Keratinocyte (primary cell): ENCODE data around the gene FNIP2. TPM values are rescaled to one million over a fixed set of nuclear protein-coding genes. Genes with fewer than 3 reads are reported as not detected.

Experiments
- DNase-seq: peaks from one replicate; pipeline ENCODE4 v3.0.0-alpha.2; 2011; ENCODE audit warnings: low read depth, missing footprints, low spot score
- FAIRE-seq: peaks from 2 replicates; lab custom pipeline; 2011; peaks lifted over from hg19 to GRCh38; lab: Jason Lieb, UNC
- H2AFZ ChIP-seq: 2 replicates; pipeline ENCODE4 v1.6.0; 2012; ENCODE audit warnings: low read length, control low read depth, inconsistent platforms; ENCODE audit not compliant: control insufficient read depth
- H3K27ac ChIP-seq: 2 replicates; pipeline ENCODE4 v1.5.1; 2011; ENCODE audit warnings: low read length; ENCODE audit not compliant: control insufficient read depth, insufficient read depth
- H3K27me3 ChIP-seq: 3 replicates; pipeline ENCODE4 v1.6.0; 2011; ENCODE audit warnings: low read length; ENCODE audit not compliant: control insufficient read depth, insufficient read depth; ENCODE audit errors: extremely low read depth
- H3K36me3 ChIP-seq, 2 experiments: 2 replicates in 1 of 2; 3 replicates in 1 of 2; pipeline ENCODE4 v1.5.1; 2011; ENCODE audit warnings: low read length in 2 of 2, mild to moderate bottlenecking in 1 of 2; ENCODE audit not compliant: control insufficient read depth in 2 of 2, insufficient read depth in 2 of 2; ENCODE audit errors: extremely low read depth in 1 of 2
- H3K4me1 ChIP-seq: 3 replicates; pipeline ENCODE4 v1.5.1; 2011; ENCODE audit warnings: low read length; ENCODE audit not compliant: control insufficient read depth, insufficient read depth; ENCODE audit errors: extremely low read depth
- H3K4me2 ChIP-seq: 3 replicates; pipeline ENCODE4 v1.6.0; 2011; ENCODE audit warnings: low read depth, low read length; ENCODE audit not compliant: control insufficient read depth, insufficient read depth; ENCODE audit errors: extremely low read depth
- H3K4me3 ChIP-seq, 3 experiments: fragments of 200-600 bp in 1 of 3; sonication (generic) in 1 of 3; 2 replicates in 2 of 3; 3 replicates in 1 of 3; pipeline ENCODE4 v1.5.1; 2011 to 2016; ENCODE audit warnings: low read length in 3 of 3, mild to moderate bottlenecking in 3 of 3, control low read depth in 2 of 3, inconsistent platforms in 1 of 3, low read depth in 1 of 3, mixed read lengths in 1 of 3, mixed run types in 1 of 3, moderate library complexity in 1 of 3; ENCODE audit not compliant: control insufficient read depth in 2 of 3, insufficient read depth in 2 of 3; ENCODE audit errors: extremely low read depth in 1 of 3
- H3K79me2 ChIP-seq: 2 replicates; pipeline ENCODE4 v1.6.0; 2012; ENCODE audit warnings: low read length; ENCODE audit not compliant: control insufficient read depth, insufficient read depth
- H3K9ac ChIP-seq: 3 replicates; pipeline ENCODE4 v1.6.0; 2011; ENCODE audit warnings: low read length; ENCODE audit not compliant: control insufficient read depth, insufficient read depth; ENCODE audit errors: extremely low read depth
- H3K9me1 ChIP-seq: 3 replicates; pipeline ENCODE4 v1.6.0; 2011; ENCODE audit warnings: low read length; ENCODE audit not compliant: control insufficient read depth, insufficient read depth; ENCODE audit errors: extremely low read depth
- H3K9me3 ChIP-seq: 2 replicates; pipeline ENCODE4 v1.5.1; 2012; ENCODE audit warnings: low read depth, low read length; ENCODE audit not compliant: control insufficient read depth
- H4K20me1 ChIP-seq: 3 replicates; pipeline ENCODE4 v1.6.0; 2011; ENCODE audit warnings: low read length; ENCODE audit not compliant: control insufficient read depth, insufficient read depth; ENCODE audit errors: extremely low read depth
- EZH2 ChIP-seq: IDR thresholded peaks from one replicate; pipeline ENCODE4 v1.6.1; 2012; ENCODE audit warnings: inconsistent platforms, mild to moderate bottlenecking, low read length, moderate library complexity
- dilution Hi-C: fragments of 300-500 bp; cut with MboI; formaldehyde crosslinking; loops from one replicate; pipeline ENCODE4 v1.7.0; 2020; ENCODE audit warnings: low sequenced_read_pairs; ENCODE audit not compliant: extremely low pct_ligation_motif_present
- polyA plus RNA-seq, 5 experiments: library from polyadenylated mRNA; depleted of rRNA in 3 of 5; stranded (reverse) in 3 of 5; stranded (forward) in 1 of 5; unstranded in 1 of 5; fragments of >200 nt; gene quantifications; 1 replicate in 1 of 5; 2 replicates in 3 of 5; 3 replicates in 1 of 5; pipeline versions ENCODE4 v1.2.1 to v1.2.3, GENCODE V29; 2011 to 2012; ENCODE audit warnings: missing spikeins in 2 of 5, low read depth in 1 of 5, low replicate concordance in 1 of 5
- TF ChIP-seq, protein P1 (sequence below), 3 experiments: IDR thresholded peaks in 1 of 3; conservative IDR thresholded peaks in 1 of 3; optimal IDR thresholded peaks in 1 of 3; 2 replicates in 2 of 3; 3 replicates in 1 of 3; pipeline versions ENCODE3 to v1.5.1; 2011; ENCODE audit warnings: low read length in 3 of 3, mild to moderate bottlenecking in 3 of 3, moderate library complexity in 2 of 3, control low read depth in 1 of 3, inconsistent platforms in 1 of 3; ENCODE audit not compliant: insufficient read depth in 2 of 3; ENCODE audit errors: extremely low read depth in 1 of 3

The FNIP2 gene
- polyA plus RNA-seq, 1 donor (not counting 4 experiments of a cell fraction or from before 2014, with no cell fraction given), result 6.2 TPM

DNA sequence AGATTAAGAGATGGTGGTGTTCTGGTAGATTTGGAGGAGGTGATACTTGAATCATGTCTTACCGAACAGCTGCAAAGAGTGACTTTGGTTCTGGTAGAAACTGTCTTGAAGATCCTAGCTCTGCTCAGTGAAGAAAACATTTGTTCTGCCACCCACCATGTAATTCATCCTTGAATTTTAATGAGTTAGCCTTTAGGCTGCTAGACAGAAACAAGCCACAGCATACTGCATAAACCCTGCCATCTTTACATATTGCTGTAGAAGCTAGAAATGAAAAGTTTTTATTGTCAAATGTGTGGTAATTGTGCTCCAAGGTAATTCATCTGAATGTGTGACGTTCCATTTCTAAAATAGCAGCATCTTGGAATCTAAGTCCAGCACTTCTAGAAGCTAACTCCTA, 173.1 kb downstream of the FNIP2 start:
- H4K20me1 ChIP-seq, result no peaks in the 10 kb centered on the region
- no peak overlapping the region for H2AFZ ChIP-seq
- no peak for TF ChIP-seq EZH2
- TF ChIP-seq, protein P1, sequence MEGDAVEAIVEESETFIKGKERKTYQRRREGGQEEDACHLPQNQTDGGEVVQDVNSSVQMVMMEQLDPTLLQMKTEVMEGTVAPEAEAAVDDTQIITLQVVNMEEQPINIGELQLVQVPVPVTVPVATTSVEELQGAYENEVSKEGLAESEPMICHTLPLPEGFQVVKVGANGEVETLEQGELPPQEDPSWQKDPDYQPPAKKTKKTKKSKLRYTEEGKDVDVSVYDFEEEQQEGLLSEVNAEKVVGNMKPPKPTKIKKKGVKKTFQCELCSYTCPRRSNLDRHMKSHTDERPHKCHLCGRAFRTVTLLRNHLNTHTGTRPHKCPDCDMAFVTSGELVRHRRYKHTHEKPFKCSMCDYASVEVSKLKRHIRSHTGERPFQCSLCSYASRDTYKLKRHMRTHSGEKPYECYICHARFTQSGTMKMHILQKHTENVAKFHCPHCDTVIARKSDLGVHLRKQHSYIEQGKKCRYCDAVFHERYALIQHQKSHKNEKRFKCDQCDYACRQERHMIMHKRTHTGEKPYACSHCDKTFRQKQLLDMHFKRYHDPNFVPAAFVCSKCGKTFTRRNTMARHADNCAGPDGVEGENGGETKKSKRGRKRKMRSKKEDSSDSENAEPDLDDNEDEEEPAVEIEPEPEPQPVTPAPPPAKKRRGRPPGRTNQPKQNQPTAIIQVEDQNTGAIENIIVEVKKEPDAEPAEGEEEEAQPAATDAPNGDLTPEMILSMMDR (optimal IDR thresholded peaks at IDR 0.05 in 1 of 3, IDR thresholded peaks at IDR 0.05 in 1 of 3, conservative IDR thresholded peaks at IDR 0.05 in 1 of 3; ENCODE audit: extremely low read depth in 1 of 3, insufficient read depth in 2 of 3, low read length in 3 of 3), result no peak
- FAIRE-seq (no peak), DNase-seq (no peak)
- no peaks in the 10 kb centered on the region for H3K4me1 ChIP-seq
- no peaks in the 10 kb centered on the region for H3K9me3 ChIP-seq
- no peak overlapping the region for H3K4me3 ChIP-seq
- no peaks in the 10 kb centered on the region for H3K27me3 ChIP-seq
- dilution Hi-C loops, result no loop called here
- H3K9me1 ChIP-seq, result no peaks in the 10 kb centered on the region
- no peak overlapping the region for H3K27ac ChIP-seq
- no peak overlapping the region for H3K4me2 ChIP-seq
- H3K79me2 ChIP-seq, result no peaks in the 10 kb centered on the region
- H3K36me3 ChIP-seq, result no peaks in the 10 kb centered on the region
- no peak overlapping the region for H3K9ac ChIP-seq

DNA sequence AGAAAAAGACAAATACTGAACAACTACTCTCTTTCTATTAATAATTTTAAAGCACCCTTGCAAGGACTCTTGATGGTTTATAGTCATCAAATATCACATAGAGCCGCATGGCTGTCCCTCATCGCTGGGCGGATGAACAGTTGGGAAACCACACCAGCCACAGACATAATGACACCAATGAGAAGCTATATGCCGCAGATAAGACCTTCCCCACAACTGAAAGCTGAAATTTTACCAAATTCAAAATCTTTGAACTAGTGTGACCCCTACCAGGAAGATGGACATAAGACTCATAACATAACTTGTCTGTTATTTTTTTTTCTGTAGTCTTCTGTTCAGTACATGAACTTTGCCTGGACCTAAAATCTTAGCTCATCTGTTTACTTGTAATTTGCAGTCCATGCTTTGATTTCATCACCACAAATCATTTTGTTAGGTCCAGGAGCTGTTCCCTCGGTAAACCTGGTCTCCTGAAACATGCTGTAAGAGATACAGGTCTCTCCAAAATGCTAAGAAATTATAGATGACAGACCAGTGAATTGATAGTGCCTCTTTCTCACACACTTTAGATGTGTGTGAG, 176.8 kb downstream of the FNIP2 start:
- Histone ChIP-seq H3K27ac (no peak overlapping the region), H3K79me2 (no peaks in the 10 kb centered on the region), H3K4me3 (no peak overlapping the region), H3K9ac (no peak overlapping the region), H4K20me1 (no peaks in the 10 kb centered on the region), H2AFZ (no peak overlapping the region), H3K27me3 (no peaks in the 10 kb centered on the region), H3K36me3 (no peaks in the 10 kb centered on the region), H3K4me1 (no peaks in the 10 kb centered on the region), H3K9me1 (no peaks in the 10 kb centered on the region), H3K4me2 (no peak overlapping the region), H3K9me3 (no peaks in the 10 kb centered on the region)
- DNase-seq (no peak), FAIRE-seq (no peak)
- dilution Hi-C loops, result no loop called here
- TF ChIP-seq EZH2, result no peak
- TF ChIP-seq, protein P1 (optimal IDR thresholded peaks at IDR 0.05 in 1 of 3, IDR thresholded peaks at IDR 0.05 in 1 of 3, conservative IDR thresholded peaks at IDR 0.05 in 1 of 3; ENCODE audit: extremely low read depth in 1 of 3, insufficient read depth in 2 of 3, low read length in 3 of 3), result no peak
